NCI-H2196 (cell line): ENCODE data around the gene C1orf21.

ENCODE experiments used
- DNase-seq: peaks from one replicate; lab custom pipeline; 2025; ENCODE audit not compliant: unreplicated experiment; lab: John Stamatoyannopoulos, UW

The C1orf21 gene

GRCh38 chr1:184409011-184409410, 22.2 kb downstream of the C1orf21 start:
- DNase-seq: no peak

DNA sequence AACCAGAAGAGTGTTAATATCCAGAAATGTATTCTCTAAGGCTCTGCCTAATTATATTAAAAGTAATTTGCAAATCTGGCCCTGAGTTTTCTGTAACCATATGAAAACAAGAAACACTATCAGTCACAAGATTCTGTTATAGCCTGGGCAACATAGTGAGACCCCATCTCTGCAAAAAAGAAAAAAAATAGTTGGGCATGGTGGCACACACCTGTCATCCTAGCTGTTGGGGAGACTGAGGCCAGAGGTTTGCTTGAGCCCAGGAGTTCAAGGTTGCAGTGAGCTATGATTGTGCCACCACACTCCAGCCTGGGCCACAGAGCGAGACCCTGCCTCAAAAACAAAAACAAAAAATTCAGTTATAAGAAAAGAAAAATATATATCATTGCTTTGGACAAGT, 25.6 kb downstream of the C1orf21 start:
- no peak for DNase-seq

DNA sequence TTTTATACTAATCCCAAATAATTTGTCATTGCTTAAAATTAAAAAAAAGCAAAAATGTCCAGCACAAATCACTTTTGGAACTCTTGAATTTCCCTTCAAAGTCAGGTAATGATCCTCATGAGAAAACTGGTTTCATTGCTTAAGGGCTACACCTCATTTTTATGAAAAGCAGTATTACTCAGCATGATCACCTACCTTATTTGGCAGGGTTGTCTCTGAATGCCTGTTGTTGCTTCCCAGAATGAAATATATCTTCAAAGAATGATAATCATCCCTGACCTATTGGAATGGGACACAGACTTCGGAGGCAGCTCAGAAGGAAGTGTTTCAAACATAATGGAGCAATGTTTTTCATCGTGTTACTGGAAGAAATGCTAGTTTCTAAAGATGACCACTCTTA, 29.7 kb downstream of the C1orf21 start:
- no peak for DNase-seq

GRCh38 chr1:184416946-184417345, 30.1 kb downstream of the C1orf21 start:
- no peak for DNase-seq

DNA sequence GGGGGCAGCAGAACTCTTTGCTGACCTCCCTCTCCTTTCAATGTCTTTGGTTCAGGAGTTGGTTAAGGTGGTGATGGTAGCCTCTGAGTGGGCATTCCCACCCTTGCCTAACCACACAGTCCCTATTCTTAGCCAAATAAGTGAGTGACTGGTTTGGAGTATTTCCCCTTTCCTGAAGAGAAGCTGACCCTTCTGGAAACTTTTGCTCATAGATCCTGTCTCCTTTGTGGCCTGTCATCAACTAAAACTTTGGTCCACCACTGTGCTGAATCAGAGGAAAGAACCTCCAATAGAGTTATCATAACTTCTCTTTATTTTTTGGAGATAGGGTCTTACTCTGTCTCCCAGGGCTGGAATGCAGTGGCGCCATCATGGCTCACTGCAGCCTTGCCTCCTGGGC, 31.1 kb downstream of the C1orf21 start:
- no peak for DNase-seq

GRCh38 chr1:184418652-184419349, 32.0 kb downstream of the C1orf21 start:
- DNase-seq: no peak

GRCh38 chr1:184419350-184420161, 32.7 kb downstream of the C1orf21 start:
- no peak for DNase-seq

- DNase-seq: no peak
Observed at GRCh38 chr1:184422490-184423233, 35.8 kb downstream of the C1orf21 start.

GRCh38 chr1:184423649-184424048, 36.8 kb downstream of the C1orf21 start:
- DNase-seq: no peak

DNA sequence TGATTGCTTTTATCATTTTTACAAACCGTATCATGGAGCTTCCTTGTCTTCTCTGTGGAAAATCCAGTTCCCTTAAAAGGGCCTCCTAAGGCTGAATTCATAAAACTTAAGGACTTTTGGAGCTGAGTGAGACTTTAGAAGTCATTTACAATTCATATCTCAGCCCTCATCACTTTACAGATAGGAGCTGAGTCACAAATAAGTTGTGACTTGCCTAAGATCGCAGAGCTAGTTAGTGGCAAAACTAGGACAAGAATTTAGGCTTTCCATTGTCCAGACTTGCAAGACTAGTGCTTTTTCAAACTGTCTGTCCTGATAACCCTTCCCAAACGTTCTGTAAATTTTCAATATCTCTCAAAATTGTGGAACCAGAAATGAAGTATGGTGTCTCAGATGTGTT, 37.3 kb downstream of the C1orf21 start:
- DNase-seq: no peak

DNA sequence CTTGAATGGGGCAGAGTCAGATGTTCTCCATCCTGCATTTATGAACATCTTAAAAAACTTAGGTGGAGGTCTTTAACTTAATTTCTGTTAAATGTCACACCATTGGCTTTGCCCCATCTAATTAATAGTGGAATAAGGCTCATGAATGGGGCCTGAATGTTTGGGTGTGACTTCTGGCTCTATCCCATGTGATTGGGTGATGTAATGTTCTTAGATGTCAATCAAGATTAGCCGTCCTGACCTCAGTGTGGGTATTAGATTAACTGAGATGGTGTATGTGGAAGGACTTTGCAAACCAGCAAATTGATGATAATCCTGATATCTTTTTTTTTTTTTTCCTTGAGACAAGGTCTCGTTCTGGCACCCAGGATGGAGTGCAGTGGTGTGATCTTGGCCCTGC, 38.1 kb downstream of the C1orf21 start:
- DNase-seq: no peak

DNA sequence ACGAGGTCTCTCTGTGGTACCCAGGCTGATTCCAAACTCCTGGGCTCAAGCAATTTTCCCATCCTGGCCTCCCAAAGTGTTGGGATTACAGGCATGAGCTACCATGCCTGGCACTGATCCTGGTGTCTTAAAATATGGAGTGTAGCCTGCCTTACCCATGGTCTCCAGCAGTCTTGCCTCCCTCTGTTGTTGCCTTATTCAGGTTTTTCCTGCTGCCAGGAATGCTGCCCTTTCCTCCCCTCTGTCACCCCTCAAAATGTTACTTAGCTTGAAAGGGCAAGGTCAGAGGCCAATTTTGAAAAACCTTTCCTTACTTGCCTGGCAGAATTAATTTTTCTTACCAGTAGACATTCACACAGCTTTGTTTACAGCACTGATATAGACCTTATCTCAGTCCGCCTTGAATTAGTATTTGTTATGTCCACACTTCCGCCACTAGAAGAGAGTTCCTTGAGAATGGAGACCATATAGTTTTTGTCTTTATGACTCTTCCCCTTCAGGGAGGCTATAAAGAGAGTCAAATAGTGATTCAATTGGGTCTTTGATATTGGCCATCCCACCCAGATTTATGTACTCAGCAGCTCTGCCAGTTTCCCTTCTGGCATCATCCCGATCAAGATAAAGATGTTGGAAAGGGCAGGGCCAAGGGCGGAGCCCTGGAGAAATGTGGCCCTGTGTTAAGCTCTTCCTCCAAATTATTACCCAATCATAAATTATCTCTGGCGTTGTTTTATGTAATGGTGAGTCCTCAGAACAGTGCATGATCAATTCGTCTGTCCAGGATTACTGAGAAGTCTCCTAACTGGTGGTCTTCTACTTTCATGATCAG, 38.8 kb downstream of the C1orf21 start:
- DNase-seq: no peak

- no peak for DNase-seq
Observed at GRCh38 chr1:184426278-184426674, 39.4 kb downstream of the C1orf21 start.

GRCh38 chr1:184427722-184428121, 40.9 kb downstream of the C1orf21 start:
- no peak for DNase-seq

- no peak for DNase-seq
Observed at GRCh38 chr1:184428604-184429003, 41.8 kb downstream of the C1orf21 start.

DNA sequence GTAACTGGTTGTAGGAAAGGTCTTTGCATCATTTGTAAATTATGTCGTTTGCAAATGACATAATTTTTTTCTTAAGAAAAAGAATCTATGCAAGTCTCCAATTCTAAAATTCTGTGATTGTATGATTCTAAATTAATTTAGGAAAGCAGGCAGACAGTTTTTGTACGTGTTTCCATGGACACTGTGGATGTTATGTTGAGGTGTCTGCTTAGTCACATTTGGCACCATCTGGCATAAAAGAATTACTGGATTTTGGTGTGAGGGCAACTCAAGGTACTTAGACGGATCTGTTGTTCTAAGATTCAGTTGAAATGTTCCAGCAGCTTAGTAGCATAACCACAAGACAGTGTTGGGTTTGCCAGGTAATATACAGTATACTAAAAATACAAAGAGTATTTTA, 42.5 kb downstream of the C1orf21 start:
- DNase-seq: no peak

- DNase-seq: no peak
Observed at GRCh38 chr1:184433956-184434502, 47.2 kb downstream of the C1orf21 start.

DNA sequence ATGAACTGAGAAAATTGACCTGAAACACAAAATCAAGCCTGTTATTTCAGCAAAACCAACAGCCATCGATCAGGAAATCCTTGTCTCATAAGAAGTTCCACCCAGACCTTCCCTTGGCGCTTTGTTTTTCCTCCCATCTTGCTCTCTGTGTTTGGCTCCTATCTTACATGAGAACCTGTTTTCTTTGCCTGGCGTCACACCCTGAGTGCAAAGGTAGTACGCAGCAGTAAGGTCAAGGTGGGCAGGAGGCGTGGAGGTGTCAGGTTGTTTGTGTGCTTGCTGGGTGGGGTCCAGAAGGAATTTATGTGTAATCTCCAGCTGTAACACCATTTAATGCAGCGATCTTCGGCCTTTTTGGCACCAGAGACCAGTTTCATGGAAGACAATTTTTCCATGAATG, 50.5 kb downstream of the C1orf21 start:
- no peak for DNase-seq

DNA sequence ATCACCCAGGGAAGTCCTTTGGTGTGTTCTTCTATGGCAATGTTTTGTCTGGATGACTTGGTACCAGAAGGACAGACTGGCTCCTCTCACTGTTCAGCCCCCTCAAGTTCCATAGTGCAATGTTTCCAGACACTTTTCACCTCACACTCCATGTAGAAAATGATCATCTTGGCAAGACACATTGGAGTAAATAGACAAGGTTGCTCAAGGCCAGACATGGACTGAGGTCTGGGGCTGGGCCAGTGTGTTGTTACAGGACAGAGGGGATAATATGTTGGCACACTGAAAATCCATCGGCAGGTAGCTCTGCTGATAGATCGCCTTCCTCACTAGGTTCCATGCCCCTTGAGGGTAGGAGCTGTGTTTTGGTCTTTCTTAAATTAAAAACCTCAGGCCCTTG, 51.5 kb downstream of the C1orf21 start:
- no peak for DNase-seq

DNA sequence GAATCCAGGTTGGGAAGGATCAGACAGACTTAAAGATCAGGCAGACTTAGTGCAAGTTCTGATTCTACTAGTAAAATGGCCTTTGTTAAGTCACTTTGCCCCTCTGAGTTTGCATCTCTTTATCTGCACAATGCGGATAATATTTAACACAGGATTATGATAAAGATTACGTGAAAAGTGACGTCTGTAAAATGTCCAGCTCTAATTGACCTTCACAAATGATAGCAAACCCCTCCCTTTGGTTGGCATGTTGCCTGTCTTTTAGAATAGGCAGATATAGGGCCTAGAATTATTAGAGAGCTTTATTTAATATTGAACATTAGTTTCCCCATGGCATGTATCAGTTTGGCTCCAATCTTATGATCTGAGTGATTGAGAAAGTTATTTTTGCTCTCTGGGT, 55.4 kb downstream of the C1orf21 start:
- DNase-seq: no peak

DNA sequence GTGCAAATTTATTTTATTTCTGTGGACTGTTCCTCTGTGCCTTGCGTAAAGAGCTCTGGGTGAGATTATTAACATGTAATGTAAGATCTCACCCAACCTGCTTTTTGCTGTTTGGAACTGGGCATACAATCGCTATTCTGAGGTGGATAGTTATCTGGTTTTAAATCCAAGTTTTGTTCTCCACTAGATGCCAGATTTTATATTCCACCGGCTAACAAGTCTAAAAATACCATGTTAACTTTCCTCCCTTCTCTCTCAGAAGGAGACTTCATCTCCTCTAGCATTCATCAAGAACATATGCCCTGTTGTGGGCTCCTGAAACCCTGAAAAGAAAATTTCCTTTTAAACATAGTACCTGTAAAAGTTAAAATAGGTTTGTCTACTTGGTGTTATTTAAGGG, 56.4 kb downstream of the C1orf21 start:
- DNase-seq: no peak
